Natural killer cell treated with Interleukin-12 subunit alpha and Interleukin-12 subunit beta and Interleukin-15 and Interleukin-18, amount 100 ng/mL, for 72 hours (primary cell): ENCODE data around the gene KCTD16. TPM values are rescaled to one million over a fixed set of nuclear protein-coding genes. Genes with fewer than 3 reads are reported as not detected.

ENCODE experiments used
- ATAC-seq, 2 donors: fragments of 150-1000 bp; cut with Tn5 transposase in 1 of 2; sonication (Bioruptor Pico), chemical (Tn5 transposase) in 1 of 2; 2 replicates each; pipeline ENCODE4 v1.10.0; 2021
- DNase-seq: peaks from one replicate; pipeline ENCODE4 v3.0.0; 2022; ENCODE audit warnings: low spot score
- H3K27ac Mint-ChIP-seq, 2 donors: 1 replicate in 1 of 2; 2 replicates in 1 of 2; pipeline ENCODE4 v1.8.0; 2022; ENCODE audit warnings: mixed read lengths in 2 of 2, mild to moderate bottlenecking in 1 of 2, moderate library complexity in 1 of 2
- H3K27me3 Mint-ChIP-seq, 2 donors: 1 replicate in 1 of 2; 2 replicates in 1 of 2; pipeline ENCODE4 v1.8.0; 2022; ENCODE audit warnings: mixed read lengths in 2 of 2
- H3K36me3 Mint-ChIP-seq: one replicate; pipeline ENCODE4 v1.8.0; 2022; ENCODE audit warnings: mixed read lengths
- H3K4me1 Mint-ChIP-seq, 2 donors: 1 replicate in 1 of 2; 2 replicates in 1 of 2; pipeline ENCODE4 v1.8.0; 2022; ENCODE audit warnings: low read depth in 2 of 2, mixed read lengths in 2 of 2, mild to moderate bottlenecking in 1 of 2
- H3K4me3 Mint-ChIP-seq: one replicate; pipeline ENCODE4 v1.8.0; 2022; ENCODE audit warnings: mixed read lengths
- H3K9me3 Mint-ChIP-seq: 2 replicates; pipeline ENCODE4 v1.8.0; 2022; ENCODE audit warnings: mixed read lengths
- total RNA-seq, 2 donors: library from RNA; stranded (reverse); gene quantifications; one replicate each; pipeline ENCODE4 v1.2.3, GENCODE V29; 2022

The KCTD16 gene
- total RNA-seq, 2 donors from 2014 or later, result not detected

GRCh38 chr5:144183254-144183889, 12.7 kb downstream of the KCTD16 start:
- Mint-ChIP-seq H3K27me3 (peaks cover 0 to 2% of the 10 kb centered on the region in 2 donors), H3K4me1 (peaks cover 16 to 31% of the 10 kb centered on the region in 2 donors), H3K27ac (no peak overlapping the region), H3K36me3 (no peaks in the 10 kb centered on the region), H3K9me3 (no peaks in the 10 kb centered on the region), H3K4me3 (no peak overlapping the region)
- ATAC-seq (no peak), DNase-seq (no peak)

- no peaks in the 10 kb centered on the region for H3K27me3 Mint-ChIP-seq
- H3K9me3 Mint-ChIP-seq, result no peaks in the 10 kb centered on the region
- DNase-seq (peak; percentile 86), ATAC-seq (peak; percentile 71 to 75)
- no peak overlapping the region for H3K27ac Mint-ChIP-seq
- H3K4me3 Mint-ChIP-seq, result no peak overlapping the region
- peaks cover 23 to 33% of the 10 kb centered on the region in 2 donors for H3K4me1 Mint-ChIP-seq
- no peaks in the 10 kb centered on the region for H3K36me3 Mint-ChIP-seq
These were observed 17.1 kb downstream of the KCTD16 start for GRCh38 chr5:144187699-144188294.

GRCh38 chr5:144189800-144190429, 19.2 kb downstream of the KCTD16 start:
- Mint-ChIP-seq H3K9me3 (no peaks in the 10 kb centered on the region), H3K27ac (no peak overlapping the region), H3K4me1 (peaks cover 23 to 27% of the 10 kb centered on the region in 2 donors), H3K4me3 (no peak overlapping the region), H3K36me3 (no peaks in the 10 kb centered on the region), H3K27me3 (peaks cover 0 to 1% of the 10 kb centered on the region in 2 donors)
- ATAC-seq, result peak; percentile 87 to 88
- DNase-seq, result peak; percentile 86

GRCh38 chr5:144191531-144191930, 20.9 kb downstream of the KCTD16 start:
- no peak for ATAC-seq
- Mint-ChIP-seq H3K27ac (no peak overlapping the region), H3K27me3 (peaks cover 0 to 10% of the 10 kb centered on the region in 2 donors), H3K9me3 (no peaks in the 10 kb centered on the region), H3K36me3 (no peaks in the 10 kb centered on the region), H3K4me1 (peaks cover 21 to 24% of the 10 kb centered on the region in 2 donors), H3K4me3 (no peak overlapping the region)
- DNase-seq, result no peak

GRCh38 chr5:144191998-144192397, 21.3 kb downstream of the KCTD16 start:
- Mint-ChIP-seq H3K36me3 (no peaks in the 10 kb centered on the region), H3K27me3 (peaks cover 0 to 10% of the 10 kb centered on the region in 2 donors), H3K9me3 (no peaks in the 10 kb centered on the region), H3K27ac (no peak overlapping the region), H3K4me3 (no peak overlapping the region), H3K4me1 (peaks cover 21 to 22% of the 10 kb centered on the region in 2 donors)
- DNase-seq (peak; percentile 64), ATAC-seq (peak; percentile 78 to 90)

GRCh38 chr5:144192661-144193060, 22.0 kb downstream of the KCTD16 start:
- Mint-ChIP-seq H3K9me3 (no peaks in the 10 kb centered on the region), H3K27me3 (peaks cover 0 to 10% of the 10 kb centered on the region in 2 donors), H3K4me3 (no peak overlapping the region), H3K27ac (no peak overlapping the region), H3K4me1 (peaks cover 15 to 16% of the 10 kb centered on the region in 2 donors), H3K36me3 (no peaks in the 10 kb centered on the region)
- DNase-seq (no peak), ATAC-seq (no peak)

GRCh38 chr5:144194144-144194543, 23.5 kb downstream of the KCTD16 start:
- ATAC-seq, result no peak
- Mint-ChIP-seq H3K27ac (no peak overlapping the region), H3K4me3 (no peak overlapping the region), H3K4me1 (peaks cover 0 to under 1% of the 10 kb centered on the region in 2 donors), H3K9me3 (no peaks in the 10 kb centered on the region), H3K27me3 (peaks cover 11 to 13% of the 10 kb centered on the region in 2 donors), H3K36me3 (no peaks in the 10 kb centered on the region)
- DNase-seq, result no peak

DNA sequence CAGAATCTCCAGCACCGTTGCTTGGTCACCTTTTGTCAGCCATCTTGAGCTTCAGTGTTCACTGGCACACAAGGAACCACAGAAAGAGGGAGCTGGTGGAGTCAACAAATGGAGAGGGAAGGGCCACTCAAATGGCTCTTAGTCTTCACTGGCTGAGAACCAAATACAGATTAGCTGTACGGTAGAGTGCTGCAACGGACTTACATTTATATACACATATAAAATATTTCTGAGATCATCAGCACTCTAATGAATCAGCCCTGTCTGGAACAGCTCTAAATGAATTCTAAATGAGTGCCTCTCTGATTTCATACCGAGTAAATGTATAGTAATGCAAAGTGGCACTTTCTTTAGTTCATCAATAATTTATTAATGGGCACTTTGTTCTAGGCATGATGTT, 24.8 kb downstream of the KCTD16 start:
- Mint-ChIP-seq H3K36me3 (no peaks in the 10 kb centered on the region), H3K27me3 (peaks cover 15% of the 10 kb centered on the region in 2 donors), H3K4me1 (no peaks in the 10 kb centered on the region), H3K27ac (peak overlapping the region in 1 of 2 donors; percentile 42), H3K4me3 (no peak overlapping the region), H3K9me3 (no peaks in the 10 kb centered on the region)
- ATAC-seq (no peak), DNase-seq (no peak)

- Mint-ChIP-seq H3K4me3 (no peak overlapping the region), H3K27ac (no peak overlapping the region), H3K27me3 (peaks cover 15 to 23% of the 10 kb centered on the region in 2 donors), H3K36me3 (no peaks in the 10 kb centered on the region), H3K9me3 (no peaks in the 10 kb centered on the region), H3K4me1 (no peaks in the 10 kb centered on the region)
- ATAC-seq (no peak), DNase-seq (no peak)
These were observed 25.9 kb downstream of the KCTD16 start for GRCh38 chr5:144196612-144197011.

GRCh38 chr5:144198386-144198785, 27.7 kb downstream of the KCTD16 start:
- no peak for DNase-seq
- H3K36me3 Mint-ChIP-seq, result no peaks in the 10 kb centered on the region
- no peak for ATAC-seq
- H3K9me3 Mint-ChIP-seq, result no peaks in the 10 kb centered on the region
- no peaks in the 10 kb centered on the region for H3K4me1 Mint-ChIP-seq
- H3K27me3 Mint-ChIP-seq, result peaks cover 20 to 34% of the 10 kb centered on the region in 2 donors
- no peak overlapping the region for H3K4me3 Mint-ChIP-seq
- H3K27ac Mint-ChIP-seq, result no peak overlapping the region

- no peak for ATAC-seq
- Mint-ChIP-seq H3K27me3 (peaks cover 31 to 66% of the 10 kb centered on the region in 2 donors), H3K36me3 (no peaks in the 10 kb centered on the region)
These were observed 30.9 kb downstream of the KCTD16 start for GRCh38 chr5:144201588-144201987.

DNA sequence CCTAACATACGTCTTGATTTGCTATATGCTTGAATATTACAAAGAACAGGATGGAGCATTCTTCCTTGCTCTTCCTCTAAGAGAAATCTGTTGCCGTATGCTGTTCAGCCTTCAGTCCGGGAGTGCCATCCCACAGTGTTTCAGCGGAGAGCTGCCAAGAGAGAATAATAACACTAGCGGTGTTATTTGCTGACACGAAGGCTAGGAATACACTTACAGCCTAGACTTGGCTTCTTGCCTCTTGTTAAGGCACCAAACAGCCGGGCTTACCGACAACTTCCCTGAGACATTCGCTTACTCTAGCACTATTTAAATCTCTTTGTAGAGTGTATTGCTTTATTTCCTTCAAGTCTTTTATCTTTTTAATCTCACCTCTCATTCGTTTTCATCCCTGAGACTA, 31.4 kb downstream of the KCTD16 start:
- Mint-ChIP-seq H3K4me1 (no peaks in the 10 kb centered on the region), H3K27ac (no peak overlapping the region), H3K9me3 (no peaks in the 10 kb centered on the region), H3K36me3 (no peaks in the 10 kb centered on the region), H3K4me3 (no peak overlapping the region), H3K27me3 (peaks cover 31 to 67% of the 10 kb centered on the region in 2 donors)
- DNase-seq (no peak), ATAC-seq (no peak)

More at GRCh38 chr5:144201588-144201987, 30.9 kb downstream of the KCTD16 start:
- H3K27ac Mint-ChIP-seq, result no peak overlapping the region
- no peaks in the 10 kb centered on the region for H3K9me3 Mint-ChIP-seq
- no peak overlapping the region for H3K4me3 Mint-ChIP-seq
- no peaks in the 10 kb centered on the region for H3K4me1 Mint-ChIP-seq
- no peak for DNase-seq

- no peaks in the 10 kb centered on the region for H3K9me3 Mint-ChIP-seq
- DNase-seq (no peak), ATAC-seq (no peak)
- peaks cover 35 to 73% of the 10 kb centered on the region in 2 donors for H3K27me3 Mint-ChIP-seq
- H3K4me3 Mint-ChIP-seq, result no peak overlapping the region
- H3K4me1 Mint-ChIP-seq, result no peaks in the 10 kb centered on the region
- H3K27ac Mint-ChIP-seq, result no peak overlapping the region
- no peaks in the 10 kb centered on the region for H3K36me3 Mint-ChIP-seq
These were observed 32.1 kb downstream of the KCTD16 start for GRCh38 chr5:144202726-144203125.
